ENCODE data around the gene HEMGN. TPM values are rescaled to one million over a fixed set of nuclear protein-coding genes. Genes with fewer than 3 reads are reported as not detected.

The HEMGN gene
- polyA plus RNA-seq, 3 donors: 0.18 TPM; not detected in 2

DNA sequence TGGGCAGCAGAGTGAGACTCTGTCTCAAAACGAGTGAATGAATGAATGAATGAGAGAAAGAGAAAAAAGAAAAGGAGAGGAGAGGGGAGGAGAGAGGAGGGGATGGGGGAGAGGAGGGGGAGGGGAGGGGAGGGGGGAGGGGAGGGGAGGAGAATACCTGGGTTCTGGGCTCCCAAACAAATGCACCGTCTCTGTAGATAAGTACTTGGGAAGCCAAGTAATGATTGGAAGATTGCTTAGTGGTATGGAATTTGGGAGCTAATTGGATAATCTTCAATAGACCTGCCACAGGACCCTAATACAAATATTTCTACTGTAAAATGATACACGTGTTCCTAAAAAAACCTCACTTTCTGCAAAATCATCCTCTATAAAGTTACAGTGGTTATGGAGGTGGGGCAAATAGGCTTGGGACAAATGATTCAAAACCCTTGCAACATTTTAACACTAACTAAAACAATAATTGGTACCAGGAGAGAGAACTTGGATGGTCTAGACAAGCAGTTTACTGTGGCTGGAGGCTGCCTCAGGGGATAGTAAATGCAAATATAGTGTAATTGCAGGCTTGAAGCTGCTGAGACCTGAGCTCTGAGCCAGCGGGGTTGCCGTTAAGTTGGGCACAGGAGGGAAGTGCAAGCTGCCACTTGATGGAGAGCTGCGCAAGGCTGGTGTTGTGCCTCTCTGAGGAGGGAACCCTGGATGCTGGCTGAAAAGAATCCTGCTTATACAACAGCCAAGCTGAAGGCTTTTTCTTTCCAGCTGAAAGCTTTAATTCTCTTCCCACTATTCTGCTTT is 3.5 kb downstream of the HEMGN start:
- Mint-ChIP-seq H3K27ac (no peak overlapping the region), H3K36me3 (no peaks in the 10 kb centered on the region), H3K9me3 (no peaks in the 10 kb centered on the region), H3K27me3 (ENCODE audit: low read depth in 3 of 3) (peaks cover 0 to 2% (median 2%) of the 10 kb centered on the region in 3 donors), H3K4me1 (peaks cover 12% of the 10 kb centered on the region), H3K4me3 (no peak overlapping the region)
- Histone ChIP-seq H3K4me1 (ENCODE audit: control insufficient read depth in 1 of 2, insufficient read depth in 2 of 2, low read length in 2 of 2) (peaks cover 0 to 4% of the 10 kb centered on the region in 2 donors), H4K20me1 (ENCODE audit: insufficient read depth, low read length) (no peaks in the 10 kb centered on the region), H3K79me2 (ENCODE audit: insufficient read depth, low read length) (no peaks in the 10 kb centered on the region), H2AFZ (ENCODE audit: insufficient read depth, low read depth, low read length, poor library complexity, severe bottlenecking) (peak overlapping the region; percentile 47), H3K4me3 (replicated peaks in 1 of 3; ENCODE audit: low read depth in 2 of 3, low read length in 3 of 3) (no peak overlapping the region), H3K9ac (ENCODE audit: insufficient read depth, low read length, poor library complexity, severe bottlenecking) (no peak overlapping the region), H3K4me2 (replicated peaks; ENCODE audit: extremely low read depth, low read length, poor library complexity, severe bottlenecking) (no peak overlapping the region), H3K27ac (ENCODE audit: low read depth in 1 of 2, low read length in 2 of 2) (no peak overlapping the region), H3K27me3 (ENCODE audit: control insufficient read depth in 2 of 2, insufficient read depth in 2 of 2, low read length in 2 of 2) (no peaks in the 10 kb centered on the region), H3K9me3 (replicated peaks in 1 of 2; ENCODE audit: control insufficient read depth in 1 of 2, insufficient read depth in 1 of 2, low read length in 2 of 2) (no peaks in the 10 kb centered on the region), H3K36me3 (replicated peaks in 1 of 2; ENCODE audit: control insufficient read depth in 1 of 2, insufficient read depth in 2 of 2, low read length in 2 of 2) (no peaks in the 10 kb centered on the region)
- TF ChIP-seq, protein P1, sequence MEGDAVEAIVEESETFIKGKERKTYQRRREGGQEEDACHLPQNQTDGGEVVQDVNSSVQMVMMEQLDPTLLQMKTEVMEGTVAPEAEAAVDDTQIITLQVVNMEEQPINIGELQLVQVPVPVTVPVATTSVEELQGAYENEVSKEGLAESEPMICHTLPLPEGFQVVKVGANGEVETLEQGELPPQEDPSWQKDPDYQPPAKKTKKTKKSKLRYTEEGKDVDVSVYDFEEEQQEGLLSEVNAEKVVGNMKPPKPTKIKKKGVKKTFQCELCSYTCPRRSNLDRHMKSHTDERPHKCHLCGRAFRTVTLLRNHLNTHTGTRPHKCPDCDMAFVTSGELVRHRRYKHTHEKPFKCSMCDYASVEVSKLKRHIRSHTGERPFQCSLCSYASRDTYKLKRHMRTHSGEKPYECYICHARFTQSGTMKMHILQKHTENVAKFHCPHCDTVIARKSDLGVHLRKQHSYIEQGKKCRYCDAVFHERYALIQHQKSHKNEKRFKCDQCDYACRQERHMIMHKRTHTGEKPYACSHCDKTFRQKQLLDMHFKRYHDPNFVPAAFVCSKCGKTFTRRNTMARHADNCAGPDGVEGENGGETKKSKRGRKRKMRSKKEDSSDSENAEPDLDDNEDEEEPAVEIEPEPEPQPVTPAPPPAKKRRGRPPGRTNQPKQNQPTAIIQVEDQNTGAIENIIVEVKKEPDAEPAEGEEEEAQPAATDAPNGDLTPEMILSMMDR (IDR thresholded peaks at IDR 0.05): no peak
- intact Hi-C loops (cut with micrococcal nuclease): loop anchor here in 1 of 2 donors (10.0 kb wide), 1 partner anchor 230 kb away; no protein-coding TSS in a partner anchor
- no CpG with 5 or more reads among the region's 6 CpGs for WGBS (ENCODE audit: insufficient coverage)
- DNase-seq: no peak

DNA sequence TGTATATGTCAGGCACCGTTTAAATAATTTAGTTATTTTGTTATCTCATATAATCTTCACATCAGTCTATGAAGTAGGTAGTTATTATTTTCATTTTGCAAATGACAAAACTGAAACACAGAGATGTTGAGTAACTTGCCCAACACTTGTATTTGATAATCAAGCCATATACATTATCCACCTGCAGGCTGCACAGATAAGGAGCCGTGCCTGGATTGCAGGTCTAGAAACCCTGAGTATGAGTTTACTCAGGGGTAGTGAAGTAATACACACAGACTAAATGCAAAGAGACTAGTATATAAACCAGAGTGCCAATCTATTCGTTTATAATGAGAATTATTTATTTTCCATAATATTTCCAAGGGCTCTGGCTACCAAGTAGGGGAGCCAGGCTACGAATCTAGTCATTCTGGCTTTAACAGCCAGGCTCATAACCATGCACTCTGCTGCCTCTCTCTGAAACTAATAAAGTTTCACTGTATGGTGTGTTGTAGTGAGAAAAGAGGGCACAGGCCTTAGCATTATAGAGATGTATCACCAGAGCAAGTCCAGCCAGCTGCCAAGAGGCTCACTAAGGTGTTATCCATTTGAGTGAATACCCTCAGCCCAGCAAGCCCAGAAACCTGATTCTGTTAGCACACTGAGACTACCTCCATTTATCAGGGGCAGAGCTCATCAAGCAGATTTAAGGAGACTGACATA is 4.5 kb downstream of the HEMGN start:
- Histone ChIP-seq H2AFZ (ENCODE audit: insufficient read depth, low read depth, low read length, poor library complexity, severe bottlenecking) (no peak overlapping the region), H4K20me1 (ENCODE audit: insufficient read depth, low read length) (no peaks in the 10 kb centered on the region)
- intact Hi-C loops (cut with micrococcal nuclease): loop anchor here in 1 of 2 donors (10.0 kb wide), 1 partner anchor 229 kb away; no protein-coding TSS in a partner anchor

More for the DNA sequence above, 4.5 kb downstream of the HEMGN start:
- Histone ChIP-seq H3K4me3 (replicated peaks in 1 of 3; ENCODE audit: low read depth in 2 of 3, low read length in 3 of 3) (no peak overlapping the region), H3K27me3 (ENCODE audit: control insufficient read depth in 2 of 2, insufficient read depth in 2 of 2, low read length in 2 of 2) (no peaks in the 10 kb centered on the region), H3K36me3 (replicated peaks in 1 of 2; ENCODE audit: control insufficient read depth in 1 of 2, insufficient read depth in 2 of 2, low read length in 2 of 2) (no peaks in the 10 kb centered on the region), H3K9ac (ENCODE audit: insufficient read depth, low read length, poor library complexity, severe bottlenecking) (no peak overlapping the region), H3K4me2 (replicated peaks; ENCODE audit: extremely low read depth, low read length, poor library complexity, severe bottlenecking) (no peak overlapping the region), H3K27ac (ENCODE audit: low read depth in 1 of 2, low read length in 2 of 2) (no peak overlapping the region), H3K9me3 (replicated peaks in 1 of 2; ENCODE audit: control insufficient read depth in 1 of 2, insufficient read depth in 1 of 2, low read length in 2 of 2) (no peaks in the 10 kb centered on the region), H3K4me1 (ENCODE audit: control insufficient read depth in 1 of 2, insufficient read depth in 2 of 2, low read length in 2 of 2) (peaks cover 0 to 4% of the 10 kb centered on the region in 2 donors), H3K79me2 (ENCODE audit: insufficient read depth, low read length) (no peaks in the 10 kb centered on the region)
- DNase-seq: no peak
- Mint-ChIP-seq H3K4me1 (peaks cover 12% of the 10 kb centered on the region), H3K27me3 (ENCODE audit: low read depth in 3 of 3) (peaks cover 0 to 2% (median 2%) of the 10 kb centered on the region in 3 donors), H3K27ac (no peak overlapping the region), H3K36me3 (no peaks in the 10 kb centered on the region), H3K9me3 (no peaks in the 10 kb centered on the region), H3K4me3 (no peak overlapping the region)
- TF ChIP-seq, protein P1 (IDR thresholded peaks at IDR 0.05): no peak
- WGBS (ENCODE audit: insufficient coverage): no CpG with 5 or more reads among the region's 4 CpGs

Data from CD14-positive monocyte (primary cell).